ENCODE data around the gene ADCY2.

ADCY2 gene

DNA sequence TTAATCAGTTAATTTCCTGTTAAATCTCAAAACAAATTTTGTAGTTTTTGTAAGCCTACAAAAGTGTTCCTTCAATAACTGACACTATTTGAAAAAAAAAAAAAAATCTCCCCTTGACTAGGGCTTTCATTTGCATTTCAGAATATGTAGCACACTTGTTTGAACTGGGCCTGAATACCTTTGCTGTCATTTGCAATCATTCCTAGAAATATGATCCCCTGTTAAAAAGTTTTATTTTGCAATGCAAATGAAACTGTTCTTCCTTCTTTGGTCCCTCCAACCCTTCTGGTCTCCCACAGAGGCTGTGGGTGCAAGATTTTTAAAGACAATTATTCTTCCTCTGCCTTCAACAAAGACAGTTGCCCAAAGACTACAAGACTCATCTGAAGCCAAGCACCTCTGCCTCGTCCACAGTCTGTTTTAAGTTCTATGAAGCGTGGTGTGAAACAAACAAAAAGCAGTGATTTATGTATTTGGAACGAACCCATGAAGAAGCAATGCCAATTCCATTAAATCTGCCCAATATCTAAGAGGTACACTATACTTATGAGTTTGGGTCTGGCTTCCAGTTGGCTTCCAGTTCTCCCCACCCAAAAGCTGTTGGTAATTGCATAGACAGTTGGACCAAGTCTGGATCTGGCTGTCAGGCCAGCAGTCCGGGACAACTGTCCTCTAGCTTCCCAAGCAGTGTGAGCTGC lies 388.9 kb downstream of the ADCY2 start:
- no peak overlapping the region for H4K8ac ChIP-seq (ENCODE audit: low read length)
- H3K23ac ChIP-seq (ENCODE audit: low read length in 2 of 2): no peak overlapping the region
- no peak overlapping the region for H3K9ac ChIP-seq (ENCODE audit: low read length)
- no peak overlapping the region for H2BK12ac ChIP-seq (ENCODE audit: low read length in 2 of 2)
- H2BK120ac ChIP-seq (ENCODE audit: low read depth, low read length): no peak overlapping the region
- H3K27ac ChIP-seq (ENCODE audit: low read length, poor library complexity, severe bottlenecking): no peak overlapping the region
- H3K79me1 ChIP-seq (replicated peaks; ENCODE audit: low read length, poor library complexity, severe bottlenecking): no peaks in the 10 kb centered on the region
- no peak overlapping the region for H3K4me3 ChIP-seq (ENCODE audit: insufficient read depth in 1 of 2, low read depth in 1 of 2, low read length in 2 of 2)
- no peak for DNase-seq
- H2BK5ac ChIP-seq (ENCODE audit: low read depth, low read length, poor library complexity, severe bottlenecking): no peak overlapping the region
- no peaks in the 10 kb centered on the region for H3K4me1 ChIP-seq (ENCODE audit: control insufficient read depth, insufficient read depth, low read depth, low read length)
- H3K9me3 ChIP-seq (ENCODE audit: control insufficient read depth, low read length): no peaks in the 10 kb centered on the region
- no peak overlapping the region for H2BK15ac ChIP-seq (ENCODE audit: low read depth, poor library complexity, severe bottlenecking)
- WGBS: 68% methylated on average over 3 of the region's 4 CpGs
- no peak overlapping the region for H3K18ac ChIP-seq (ENCODE audit: low read depth in 1 of 2, low read length in 2 of 2)
- H3K36me3 ChIP-seq (ENCODE audit: control insufficient read depth in 1 of 2, insufficient read depth in 2 of 2, low read depth in 1 of 2, low read length in 2 of 2): no peaks in the 10 kb centered on the region
- no peak overlapping the region for H2AFZ ChIP-seq (ENCODE audit: low read depth, low read length)
- H3K14ac ChIP-seq (ENCODE audit: low read length in 2 of 2): no peak overlapping the region
- H3K4me2 ChIP-seq (ENCODE audit: low read length, poor library complexity, severe bottlenecking): no peak overlapping the region
- peaks cover 0 to 16% of the 10 kb centered on the region in 2 experiments for H3K27me3 ChIP-seq (ENCODE audit: control insufficient read depth in 1 of 2, insufficient read depth in 1 of 2, low read length in 2 of 2)
- no peak overlapping the region for H3K4ac ChIP-seq (ENCODE audit: low read depth in 1 of 2, low read length in 2 of 2)
- no peak overlapping the region for H2AK5ac ChIP-seq (ENCODE audit: low read length, severe bottlenecking)
- H4K91ac ChIP-seq (ENCODE audit: low read length): no peak overlapping the region

DNA sequence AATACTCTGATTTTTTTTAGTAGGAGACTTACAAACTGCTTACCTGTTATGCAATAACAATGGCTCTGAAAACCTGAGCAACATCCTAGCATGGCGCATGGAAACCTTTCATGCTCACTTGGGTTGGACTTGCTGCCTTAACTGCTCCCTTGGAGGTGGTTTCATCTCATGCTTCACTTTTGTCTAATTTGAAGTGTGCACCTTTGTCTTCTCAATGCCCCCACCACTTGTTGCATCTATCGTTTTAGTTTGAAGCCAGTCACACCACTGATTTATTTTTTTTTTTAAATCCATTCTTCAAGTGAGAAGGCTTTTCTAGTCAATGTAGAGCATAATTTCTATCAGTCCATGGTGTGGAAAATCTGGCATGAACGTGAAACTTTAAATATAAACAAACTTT lies 391.8 kb downstream of the ADCY2 start:
- WGBS: 100% methylated on average over 2 of the region's 3 CpGs
- H3K14ac ChIP-seq (ENCODE audit: low read length in 2 of 2): no peak overlapping the region
- no peak overlapping the region for H2AK5ac ChIP-seq (ENCODE audit: low read length, severe bottlenecking)
- H3K18ac ChIP-seq (ENCODE audit: low read depth in 1 of 2, low read length in 2 of 2): no peak overlapping the region
- no peak overlapping the region for H3K23ac ChIP-seq (ENCODE audit: low read length in 2 of 2)
- DNase-seq: no peak
- no peak overlapping the region for H3K4ac ChIP-seq (ENCODE audit: low read depth in 1 of 2, low read length in 2 of 2)
- no peak overlapping the region for H3K9ac ChIP-seq (ENCODE audit: low read length)
- no peak overlapping the region for H2BK15ac ChIP-seq (ENCODE audit: low read depth, poor library complexity, severe bottlenecking)
- no peaks in the 10 kb centered on the region for H3K36me3 ChIP-seq (ENCODE audit: control insufficient read depth in 1 of 2, insufficient read depth in 2 of 2, low read depth in 1 of 2, low read length in 2 of 2)
- H3K79me1 ChIP-seq (replicated peaks; ENCODE audit: low read length, poor library complexity, severe bottlenecking): no peaks in the 10 kb centered on the region
- H2BK120ac ChIP-seq (ENCODE audit: low read depth, low read length): no peak overlapping the region
- no peaks in the 10 kb centered on the region for H3K4me1 ChIP-seq (ENCODE audit: control insufficient read depth, insufficient read depth, low read depth, low read length)
- H3K4me2 ChIP-seq (ENCODE audit: low read length, poor library complexity, severe bottlenecking): no peak overlapping the region
- no peak overlapping the region for H2AFZ ChIP-seq (ENCODE audit: low read depth, low read length)
- H3K27ac ChIP-seq (ENCODE audit: low read length, poor library complexity, severe bottlenecking): no peak overlapping the region
- no peak overlapping the region for H4K91ac ChIP-seq (ENCODE audit: low read length)
- no peak overlapping the region for H2BK12ac ChIP-seq (ENCODE audit: low read length in 2 of 2)
- no peak overlapping the region for H3K4me3 ChIP-seq (ENCODE audit: insufficient read depth in 1 of 2, low read depth in 1 of 2, low read length in 2 of 2)
- no peak overlapping the region for H2BK5ac ChIP-seq (ENCODE audit: low read depth, low read length, poor library complexity, severe bottlenecking)
- H3K27me3 ChIP-seq (ENCODE audit: control insufficient read depth in 1 of 2, insufficient read depth in 1 of 2, low read length in 2 of 2): peaks cover 0 to 3% of the 10 kb centered on the region in 2 experiments
- H4K8ac ChIP-seq (ENCODE audit: low read length): no peak overlapping the region
- no peaks in the 10 kb centered on the region for H3K9me3 ChIP-seq (ENCODE audit: control insufficient read depth, low read length)

DNA sequence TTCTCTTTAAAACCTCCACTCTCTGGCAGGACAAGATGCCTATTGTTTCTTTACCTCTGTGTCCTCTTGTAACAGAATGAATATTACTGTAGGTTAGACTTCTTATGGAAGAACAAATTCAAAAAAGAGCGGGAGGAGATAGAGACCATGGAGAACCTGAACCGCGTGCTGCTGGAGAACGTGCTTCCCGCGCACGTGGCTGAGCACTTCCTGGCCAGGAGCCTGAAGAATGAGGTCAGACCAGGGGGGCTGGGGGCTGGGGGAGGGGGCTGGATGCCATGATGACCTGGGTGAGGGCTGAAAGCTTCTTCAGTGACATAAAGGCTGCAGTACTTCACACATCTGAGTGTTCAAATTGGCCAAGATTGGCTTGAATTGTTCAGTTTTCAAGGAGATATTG lies 393.6 kb downstream of the ADCY2 start:
- DNase-seq: no peak
- H2BK12ac ChIP-seq (ENCODE audit: low read length in 2 of 2): no peak overlapping the region
- no peak overlapping the region for H2AK5ac ChIP-seq (ENCODE audit: low read length, severe bottlenecking)
- no peak overlapping the region for H2BK120ac ChIP-seq (ENCODE audit: low read depth, low read length)
- no peak overlapping the region for H3K4me3 ChIP-seq (ENCODE audit: insufficient read depth in 1 of 2, low read depth in 1 of 2, low read length in 2 of 2)
- H3K14ac ChIP-seq (ENCODE audit: low read length in 2 of 2): no peak overlapping the region
- H3K4ac ChIP-seq (ENCODE audit: low read depth in 1 of 2, low read length in 2 of 2): no peak overlapping the region
- H4K8ac ChIP-seq (ENCODE audit: low read length): no peak overlapping the region
- no peaks in the 10 kb centered on the region for H3K79me1 ChIP-seq (replicated peaks; ENCODE audit: low read length, poor library complexity, severe bottlenecking)
- no peak overlapping the region for H3K27ac ChIP-seq (ENCODE audit: low read length, poor library complexity, severe bottlenecking)
- H3K4me2 ChIP-seq (ENCODE audit: low read length, poor library complexity, severe bottlenecking): no peak overlapping the region
- H2BK5ac ChIP-seq (ENCODE audit: low read depth, low read length, poor library complexity, severe bottlenecking): no peak overlapping the region
- no peak overlapping the region for H3K9ac ChIP-seq (ENCODE audit: low read length)
- H3K36me3 ChIP-seq (ENCODE audit: control insufficient read depth in 1 of 2, insufficient read depth in 2 of 2, low read depth in 1 of 2, low read length in 2 of 2): no peaks in the 10 kb centered on the region
- no peak overlapping the region for H3K18ac ChIP-seq (ENCODE audit: low read depth in 1 of 2, low read length in 2 of 2)
- 91% methylated on average over 7 of the region's 7 CpGs for WGBS
- no peak overlapping the region for H2AFZ ChIP-seq (ENCODE audit: low read depth, low read length)
- H3K9me3 ChIP-seq (ENCODE audit: control insufficient read depth, low read length): no peaks in the 10 kb centered on the region
- H3K23ac ChIP-seq (ENCODE audit: low read length in 2 of 2): no peak overlapping the region
- no peak overlapping the region for H4K91ac ChIP-seq (ENCODE audit: low read length)
- no peaks in the 10 kb centered on the region for H3K4me1 ChIP-seq (ENCODE audit: control insufficient read depth, insufficient read depth, low read depth, low read length)
- peaks cover 0 to 3% of the 10 kb centered on the region in 2 experiments for H3K27me3 ChIP-seq (ENCODE audit: control insufficient read depth in 1 of 2, insufficient read depth in 1 of 2, low read length in 2 of 2)
- H2BK15ac ChIP-seq (ENCODE audit: low read depth, poor library complexity, severe bottlenecking): no peak overlapping the region

DNA sequence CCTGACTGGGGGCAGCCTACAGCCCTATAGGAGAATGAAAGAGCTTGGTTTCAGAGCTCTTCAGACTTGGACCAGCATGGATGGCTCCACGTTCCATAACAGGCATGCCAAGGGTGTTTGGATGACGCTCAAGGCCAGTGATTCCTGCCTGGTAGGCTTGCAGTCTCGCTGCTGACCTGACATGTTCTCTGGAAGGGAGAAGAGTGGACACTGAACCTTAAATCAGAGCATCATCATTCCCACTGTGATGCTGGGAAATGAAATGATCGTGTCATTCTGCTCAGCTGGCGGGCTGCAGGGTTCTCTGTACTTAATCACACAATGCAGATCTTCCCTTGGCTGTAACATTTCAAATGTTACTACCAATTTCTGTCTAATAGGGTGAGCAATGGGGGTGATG lies 398.0 kb downstream of the ADCY2 start:
- H3K9ac ChIP-seq (ENCODE audit: low read length): no peak overlapping the region
- no peaks in the 10 kb centered on the region for H3K36me3 ChIP-seq (ENCODE audit: control insufficient read depth in 1 of 2, insufficient read depth in 2 of 2, low read depth in 1 of 2, low read length in 2 of 2)
- no peak overlapping the region for H4K8ac ChIP-seq (ENCODE audit: low read length)
- peaks cover 1% of the 10 kb centered on the region for H3K4me1 ChIP-seq (ENCODE audit: control insufficient read depth, insufficient read depth, low read depth, low read length)
- H2BK5ac ChIP-seq (ENCODE audit: low read depth, low read length, poor library complexity, severe bottlenecking): no peak overlapping the region
- H2BK120ac ChIP-seq (ENCODE audit: low read depth, low read length): no peak overlapping the region
- peaks cover 0 to 7% of the 10 kb centered on the region in 2 experiments for H3K27me3 ChIP-seq (ENCODE audit: control insufficient read depth in 1 of 2, insufficient read depth in 1 of 2, low read length in 2 of 2)
- no peak overlapping the region for H3K18ac ChIP-seq (ENCODE audit: low read depth in 1 of 2, low read length in 2 of 2)
- H3K79me1 ChIP-seq (replicated peaks; ENCODE audit: low read length, poor library complexity, severe bottlenecking): no peaks in the 10 kb centered on the region
- WGBS: 63% methylated on average over 3 of the region's 5 CpGs
- H2AFZ ChIP-seq (ENCODE audit: low read depth, low read length): no peak overlapping the region
- no peak overlapping the region for H3K4ac ChIP-seq (ENCODE audit: low read depth in 1 of 2, low read length in 2 of 2)
- no peak overlapping the region for H3K4me2 ChIP-seq (ENCODE audit: low read length, poor library complexity, severe bottlenecking)
- H3K14ac ChIP-seq (ENCODE audit: low read length in 2 of 2): no peak overlapping the region
- H3K9me3 ChIP-seq (ENCODE audit: control insufficient read depth, low read length): no peaks in the 10 kb centered on the region
- H4K91ac ChIP-seq (ENCODE audit: low read length): no peak overlapping the region
- H2AK5ac ChIP-seq (ENCODE audit: low read length, severe bottlenecking): no peak overlapping the region
- no peak overlapping the region for H2BK15ac ChIP-seq (ENCODE audit: low read depth, poor library complexity, severe bottlenecking)
- H3K27ac ChIP-seq (ENCODE audit: low read length, poor library complexity, severe bottlenecking): no peak overlapping the region
- no peak for DNase-seq
- H2BK12ac ChIP-seq (ENCODE audit: low read length in 2 of 2): no peak overlapping the region
- no peak overlapping the region for H3K23ac ChIP-seq (ENCODE audit: low read length in 2 of 2)
- no peak overlapping the region for H3K4me3 ChIP-seq (ENCODE audit: insufficient read depth in 1 of 2, low read depth in 1 of 2, low read length in 2 of 2)
